Transverse colon (tissue), 4 donors: ENCODE data around the gene UNC13A. TPM values are rescaled to one million over a fixed set of nuclear protein-coding genes. Genes with fewer than 3 reads are reported as not detected.

Experiments
- DNase-seq: peaks from one replicate; pipeline ENCODE4 v3.0.0-alpha.2; 2019
- H3K27ac ChIP-seq, 4 donors: fragments of 200-600 bp; sonication (generic); 2 replicates each; pipeline ENCODE4 v1.5.1; 2016 to 2018; ENCODE audit warnings: inconsistent platforms in 4 of 4
- H3K27me3 ChIP-seq: fragments of 200-600 bp; sonication (generic); 2 replicates; pipeline ENCODE4 v1.5.1; 2017; ENCODE audit warnings: inconsistent platforms
- H3K36me3 ChIP-seq, 4 donors: fragments of 200-600 bp; sonication (generic); 2 replicates each; pipeline ENCODE4 v1.5.1; 2017 to 2019; ENCODE audit warnings: inconsistent platforms in 4 of 4
- H3K4me1 ChIP-seq, 4 donors: fragments of 200-600 bp; sonication (generic); 2 replicates each; pipeline ENCODE4 v1.5.1; 2017 to 2020; ENCODE audit warnings: inconsistent platforms in 4 of 4
- H3K4me3 ChIP-seq, 4 donors: fragments of 200-600 bp; sonication (generic); 1 replicate in 1 of 4; 2 replicates in 3 of 4; pipeline versions ENCODE4 v1.5.1 to v1.6.1; 2017 to 2019; ENCODE audit warnings: inconsistent platforms in 4 of 4
- H3K9me3 ChIP-seq, 2 donors: fragments of 200-600 bp; sonication (generic); 2 replicates each; pipeline ENCODE4 v1.5.1; 2017 to 2019; ENCODE audit warnings: inconsistent platforms in 2 of 2
- EP300 ChIP-seq: sonication (generic); formaldehyde crosslinking; IDR thresholded peaks from one replicate; pipeline ENCODE4 v1.6.1; 2017; ENCODE audit warnings: antibody characterized with exemption, low read depth
- POLR2A ChIP-seq: fragments of 450-650 bp; IDR thresholded peaks from one replicate; pipeline ENCODE4 v1.6.1; 2016; ENCODE audit warnings: antibody characterized with exemption, mild to moderate bottlenecking, moderate library complexity
- POLR2AphosphoS5 ChIP-seq, 3 donors: sonication (generic); formaldehyde crosslinking; IDR thresholded peaks; one replicate each; pipeline ENCODE4 v1.6.1; 2016; ENCODE audit warnings: antibody characterized with exemption in 3 of 3
- WGBS, 2 donors: methylation state at CpG; one replicate each; pipeline ENCODE4 v1.1.5; 2018; ENCODE audit warnings: low coverage in 1 of 2; 5-methylcytosine and 5-hydroxymethylcytosine counted together
- in situ Hi-C, 4 donors: fragments of 200-750 bp; cut with MboI; loops; one replicate each; pipeline versions ENCODE4 v1.15.0 to v1.15.1; 2017; ENCODE audit warnings: low sequenced_read_pairs in 3 of 4, low pct_ligation_motif_present in 1 of 4, low pct_unique_long_range_greater_than_20kb in 1 of 4
- intact Hi-C: fragments of 100-400 bp; cut with DNase I; formaldehyde crosslinking; loops from one replicate; pipeline ENCODE4 v1.15.1; 2023; ENCODE audit warnings: low total_unique reads
- total RNA-seq, 4 donors: library from RNA; depleted of rRNA; stranded (reverse); fragments of >200 nt; gene quantifications; one replicate each; pipeline ENCODE4 v1.1.0, GENCODE V29; 2016
- TF ChIP-seq, protein P1 (sequence below), 5 experiments: fragments of 200-600 bp in 3 of 5; fragments of 450-650 bp in 2 of 5; sonication (generic) in 3 of 5; IDR thresholded peaks; 1 replicate in 2 of 5; 2 replicates in 3 of 5; pipeline ENCODE4 v1.5.1; 2016 to 2017; ENCODE audit warnings: antibody characterized with exemption in 5 of 5, inconsistent platforms in 3 of 5, mild to moderate bottlenecking in 2 of 5, moderate library complexity in 1 of 5

Gene UNC13A
- total RNA-seq, 4 donors from 2014 or later = under 0.01 to 1.9 (median 0.30) TPM

DNA sequence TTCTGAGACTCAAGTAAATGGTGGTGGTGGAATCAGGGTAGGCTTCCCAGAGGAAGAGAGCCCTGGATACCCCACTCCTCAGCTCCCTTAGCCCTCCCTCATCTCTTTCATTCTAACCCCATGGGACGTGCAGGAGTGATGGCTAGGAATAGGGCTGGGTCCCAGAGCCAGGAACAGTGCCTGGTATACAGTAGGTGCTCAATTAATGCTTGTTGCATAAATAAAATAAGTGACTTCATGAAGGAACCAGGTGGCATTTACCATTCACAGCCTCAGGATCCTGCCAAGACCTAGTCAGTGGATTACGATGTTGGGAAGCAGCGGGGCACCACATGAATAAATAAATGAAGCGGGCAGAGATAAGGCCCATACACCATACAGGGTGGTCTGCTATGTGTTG is 3.9 kb downstream of the UNC13A start:
- 80 to 85% methylated on average over 2 to 4 of the region's 4 CpGs for whole genome bisulfite sequencing, 2 donors
- DNase-seq = no peak
- no peak for TF ChIP-seq EP300
- TF ChIP-seq POLR2A = no peak
- TF ChIP-seq POLR2AphosphoS5 (IDR thresholded peaks at IDR 0.05) = no peak
- TF ChIP-seq, protein P1, sequence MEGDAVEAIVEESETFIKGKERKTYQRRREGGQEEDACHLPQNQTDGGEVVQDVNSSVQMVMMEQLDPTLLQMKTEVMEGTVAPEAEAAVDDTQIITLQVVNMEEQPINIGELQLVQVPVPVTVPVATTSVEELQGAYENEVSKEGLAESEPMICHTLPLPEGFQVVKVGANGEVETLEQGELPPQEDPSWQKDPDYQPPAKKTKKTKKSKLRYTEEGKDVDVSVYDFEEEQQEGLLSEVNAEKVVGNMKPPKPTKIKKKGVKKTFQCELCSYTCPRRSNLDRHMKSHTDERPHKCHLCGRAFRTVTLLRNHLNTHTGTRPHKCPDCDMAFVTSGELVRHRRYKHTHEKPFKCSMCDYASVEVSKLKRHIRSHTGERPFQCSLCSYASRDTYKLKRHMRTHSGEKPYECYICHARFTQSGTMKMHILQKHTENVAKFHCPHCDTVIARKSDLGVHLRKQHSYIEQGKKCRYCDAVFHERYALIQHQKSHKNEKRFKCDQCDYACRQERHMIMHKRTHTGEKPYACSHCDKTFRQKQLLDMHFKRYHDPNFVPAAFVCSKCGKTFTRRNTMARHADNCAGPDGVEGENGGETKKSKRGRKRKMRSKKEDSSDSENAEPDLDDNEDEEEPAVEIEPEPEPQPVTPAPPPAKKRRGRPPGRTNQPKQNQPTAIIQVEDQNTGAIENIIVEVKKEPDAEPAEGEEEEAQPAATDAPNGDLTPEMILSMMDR (IDR thresholded peaks at IDR 0.05) = no peak
- no peaks in the 10 kb centered on the region for H3K9me3 ChIP-seq
- H3K36me3 ChIP-seq = no peaks in the 10 kb centered on the region
- no peak overlapping the region for H3K27ac ChIP-seq
- H3K4me1 ChIP-seq = peaks cover 13 to 30% (median 22%) of the 10 kb centered on the region in 4 donors
- no peak overlapping the region for H3K4me3 ChIP-seq
- intact Hi-C loops = no loop called here
- in situ Hi-C loops = no loop called here
- peaks cover 95% of the 10 kb centered on the region for H3K27me3 ChIP-seq

GRCh38 chr19:17683078-17683477 is 5.1 kb downstream of the UNC13A start:
- peaks cover 95% of the 10 kb centered on the region for H3K27me3 ChIP-seq
- H3K36me3 ChIP-seq = no peaks in the 10 kb centered on the region
- no peak overlapping the region for H3K4me3 ChIP-seq
- intact Hi-C loops = no loop called here
- in situ Hi-C loops = no loop called here
- no peak overlapping the region for H3K27ac ChIP-seq
- WGBS, 2 donors = 80% methylated on average over 4 of the region's 4 CpGs; no CpG with 5 or more reads in 1 of the 2 donors
- H3K9me3 ChIP-seq = no peaks in the 10 kb centered on the region
- TF ChIP-seq EP300 (no peak), POLR2AphosphoS5 (IDR thresholded peaks at IDR 0.05) (no peak), POLR2A (no peak)
- TF ChIP-seq, protein P1 (IDR thresholded peaks at IDR 0.05) = no peak
- H3K4me1 ChIP-seq = peaks cover 13 to 27% (median 20%) of the 10 kb centered on the region in 4 donors
- DNase-seq = no peak

DNA sequence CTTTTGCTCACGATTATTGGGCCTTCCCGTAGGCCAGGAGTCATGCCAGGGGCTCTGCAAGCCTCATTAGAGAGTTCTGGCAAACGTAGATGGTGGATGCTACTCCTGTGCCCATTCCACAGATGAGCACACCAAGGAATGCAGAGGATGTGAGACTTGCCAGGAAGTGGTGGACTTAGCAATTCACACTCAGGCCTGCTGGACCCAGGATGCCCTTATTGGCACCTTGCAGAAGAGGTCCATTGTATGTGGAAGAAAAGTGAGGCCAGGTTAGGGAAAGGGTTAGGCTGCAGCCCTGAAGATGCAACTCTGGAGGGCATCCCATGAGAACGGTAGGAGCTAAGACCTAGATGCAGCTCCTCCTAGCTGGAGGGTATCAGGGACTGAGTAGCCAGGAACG is 5.9 kb downstream of the UNC13A start:
- no peaks in the 10 kb centered on the region for H3K9me3 ChIP-seq
- peaks cover 13 to 22% (median 18%) of the 10 kb centered on the region in 4 donors for H3K4me1 ChIP-seq
- H3K36me3 ChIP-seq = no peaks in the 10 kb centered on the region
- in situ Hi-C loops (no loop called here), intact Hi-C loops (no loop called here)
- no peak overlapping the region for H3K27ac ChIP-seq
- WGBS, 2 donors = 74% methylated on average over 5 of the region's 5 CpGs; no CpG with 5 or more reads in 1 of the 2 donors
- H3K4me3 ChIP-seq = no peak overlapping the region
- peaks cover 87% of the 10 kb centered on the region for H3K27me3 ChIP-seq
- TF ChIP-seq POLR2A = no peak
- TF ChIP-seq POLR2AphosphoS5 (IDR thresholded peaks at IDR 0.05) = no peak
- TF ChIP-seq, protein P1 (IDR thresholded peaks at IDR 0.05) = no peak
- no peak for TF ChIP-seq EP300
- no peak for DNase-seq

DNA sequence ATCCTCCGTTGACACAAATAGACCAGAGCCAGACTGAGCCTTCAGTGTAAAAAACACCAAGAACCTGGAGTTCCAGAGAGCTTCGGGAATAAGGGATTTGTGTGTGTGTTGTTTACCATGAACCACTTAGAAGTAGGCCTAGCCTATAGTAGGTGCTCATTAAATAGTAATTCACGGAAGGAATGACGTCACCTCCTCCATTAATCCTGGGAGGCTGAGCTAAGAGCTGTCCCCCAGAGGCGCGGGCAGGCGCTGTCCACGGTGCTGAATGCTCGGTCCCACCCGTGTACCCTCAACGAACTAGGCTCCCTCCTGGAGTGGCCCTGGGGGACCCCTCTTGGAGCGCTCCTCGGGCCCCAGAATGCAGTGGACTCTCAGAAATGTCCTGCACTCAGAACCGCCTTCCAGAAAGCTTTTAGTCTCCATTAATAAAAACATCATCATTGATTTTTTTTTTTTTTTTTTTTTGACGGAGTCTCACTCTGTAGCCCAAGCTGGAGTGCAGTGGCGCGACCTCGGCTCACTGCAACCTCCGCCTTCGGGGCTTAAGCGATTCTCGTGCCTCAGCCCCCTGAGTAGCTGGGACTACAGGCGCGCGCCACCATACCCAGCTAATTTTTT is 6.5 kb downstream of the UNC13A start:
- no peak overlapping the region for H3K4me3 ChIP-seq
- in situ Hi-C loops (no loop called here), intact Hi-C loops (loop anchor here (1.0 kb wide), 1 partner anchor 32 kb away; no protein-coding TSS in a partner anchor)
- H3K36me3 ChIP-seq = no peaks in the 10 kb centered on the region
- no peak overlapping the region for H3K27ac ChIP-seq
- TF ChIP-seq POLR2A (no peak), POLR2AphosphoS5 (IDR thresholded peaks at IDR 0.05) (no peak), EP300 (no peak)
- TF ChIP-seq, protein P1 (IDR thresholded peaks at IDR 0.05) = no peak
- WGBS, 2 donors = 60 to 67% methylated on average over 1 to 25 of the region's 25 CpGs
- no peak for DNase-seq
- peaks cover 81% of the 10 kb centered on the region for H3K27me3 ChIP-seq
- no peaks in the 10 kb centered on the region for H3K9me3 ChIP-seq
- H3K4me1 ChIP-seq = peaks cover 7 to 17% (median 12%) of the 10 kb centered on the region in 4 donors
